Endothelial cell of umbilical vein (primary cell): ENCODE results near the gene INTS1.

ENCODE experiments used
- CTCF ChIP-seq, 2 donors: IDR thresholded peaks; 1 replicate in 1 of 2; 2 replicates in 1 of 2; pipeline ENCODE4 v1.5.1; 2011; ENCODE audit warnings: low read length in 2 of 2, mild to moderate bottlenecking in 2 of 2, moderate library complexity in 2 of 2, control low read depth in 1 of 2, inconsistent platforms in 1 of 2, low read depth in 1 of 2; ENCODE audit not compliant: insufficient read depth in 1 of 2; ENCODE audit errors: extremely low read depth in 1 of 2
- EZH2 ChIP-seq: IDR thresholded peaks from 2 replicates; pipeline ENCODE4 v1.6.1; 2012; ENCODE audit warnings: borderline replicate concordance, low read depth, mild to moderate bottlenecking, moderate library complexity, low read length, inconsistent platforms; ENCODE audit not compliant: severe bottlenecking
- FOS ChIP-seq: IDR thresholded peaks from 2 replicates; pipeline ENCODE4 v1.6.1; 2011; ENCODE audit warnings: mild to moderate bottlenecking, low read length, moderate library complexity, borderline replicate concordance; ENCODE audit not compliant: insufficient read depth
- GATA2 ChIP-seq: IDR thresholded peaks from 2 replicates; pipeline ENCODE4 v1.7.0; 2011; ENCODE audit warnings: low read depth, mild to moderate bottlenecking, moderate library complexity, mixed read lengths, low read length; ENCODE audit not compliant: insufficient read length, insufficient read depth
- JUN ChIP-seq: IDR thresholded peaks from 2 replicates; pipeline ENCODE4 v1.6.1; 2011; ENCODE audit warnings: borderline replicate concordance, low read depth; ENCODE audit not compliant: insufficient read length, insufficient read depth
- MAX ChIP-seq: IDR thresholded peaks from 2 replicates; pipeline ENCODE4 v1.6.1; 2011; ENCODE audit not compliant: insufficient read depth, insufficient read length
- MYC ChIP-seq: IDR thresholded peaks from one replicate; pipeline ENCODE4 v1.6.1; 2011; ENCODE audit warnings: mild to moderate bottlenecking, low read depth, low read length
- POLR2A ChIP-seq: IDR thresholded peaks from 2 replicates; pipeline ENCODE4 v1.6.1; 2012; ENCODE audit warnings: low read depth, mild to moderate bottlenecking, control low read depth, low read length
- POLR2AphosphoS5 ChIP-seq: IDR thresholded peaks from 2 replicates; pipeline ENCODE4 v1.6.1; 2012; ENCODE audit warnings: low read depth, mild to moderate bottlenecking, control low read depth, low read length, moderate library complexity; ENCODE audit not compliant: insufficient read depth

- no peak for TF ChIP-seq CTCF (IDR thresholded peaks at IDR 0.05; ENCODE audit: extremely low read depth in 1 of 2, insufficient read depth in 1 of 2, low read depth in 1 of 2, low read length in 2 of 2)
- no peak for TF ChIP-seq MAX
- TF ChIP-seq EZH2, result no peak
- no peak for TF ChIP-seq POLR2AphosphoS5
- TF ChIP-seq POLR2A, result no peak
- TF ChIP-seq MYC, result no peak
- no peak for TF ChIP-seq JUN
- no peak for TF ChIP-seq FOS
- no peak for TF ChIP-seq GATA2
These were observed 26.7 kb upstream of the INTS1 start for GRCh38 chr7:1530946-1531262.
